Pancreas (tissue), 10 donors: ENCODE data around the gene RBM22. TPM values are rescaled to one million over a fixed set of nuclear protein-coding genes. Genes with fewer than 3 reads are reported as not detected.

ENCODE experiments used
- ATAC-seq, 4 donors: fragments of 200-7000 bp; cut with Tn5 transposase; one replicate each; pipeline versions ENCODE4 v1.8.0 to v1.9.1; 2020; ENCODE audit warnings: mild to moderate bottlenecking in 4 of 4, moderate library complexity in 4 of 4
- DNase-seq, 6 donors: peaks; one replicate each; pipeline ENCODE4 v3.0.0-alpha.2; 2020
- FAIRE-seq: peaks from 2 replicates; lab custom pipeline; 2012; peaks lifted over from hg19 to GRCh38; lab: Jason Lieb, UNC
- H3K27ac ChIP-seq, 4 donors: fragments of 200-600 bp; sonication (generic); 1 replicate in 3 of 4; 2 replicates in 1 of 4; pipeline versions ENCODE4 v1.5.0 to v1.8.0; 2020
- H3K27me3 ChIP-seq, 4 donors: fragments of 200-600 bp; one replicate each; pipeline ENCODE4 v1.8.0; 2021
- H3K36me3 ChIP-seq, 3 donors: fragments of 200-600 bp; sonication (generic) in 1 of 3; one replicate each; pipeline versions ENCODE4 v1.5.0 to v1.8.0; 2020 to 2021
- H3K4me1 ChIP-seq, 3 donors: fragments of 200-600 bp; one replicate each; pipeline ENCODE4 v1.8.0; 2021
- H3K4me3 ChIP-seq, 4 donors: fragments of 200-600 bp; sonication (generic) in 2 of 4; one replicate each; pipeline versions ENCODE4 v1.5.0 to v1.8.0; 2020 to 2021
- H3K9me3 ChIP-seq, 4 donors: fragments of 200-600 bp; one replicate each; pipeline ENCODE4 v1.8.0; 2021
- CTCF ChIP-seq, 4 donors: fragments of 200-600 bp; sonication (generic) in 3 of 4; IDR thresholded peaks; one replicate each; pipeline versions ENCODE4 v1.5.0 to v1.8.0; 2021; ENCODE audit warnings: antibody characterized with exemption in 4 of 4
- WGBS, 2 donors: extraction: QIAGEN DNeasy Blood & Tissue Kit; methylation state at CpG; one replicate each; pipeline ENCODE4 v1.1.7; 2013; 5-methylcytosine and 5-hydroxymethylcytosine counted together
- intact Hi-C, 3 donors: fragments of 100-400 bp; cut with DNase I; formaldehyde crosslinking; loops; one replicate each; pipeline versions ENCODE4 v1.11.1 to v1.14.2; 2022
- polyA plus RNA-seq, 2 donors: library from polyadenylated mRNA; stranded (reverse); fragments of 200-250 nt; gene quantifications; one replicate each; pipeline ENCODE4 v1.2.3, GENCODE V29; 2013
- total RNA-seq, 6 donors: library from RNA; stranded (reverse); fragmentation: NEBNext Ultra II Directional in 4 of 6; extraction: Animal tissue kit (Norgen Biotek cat#: 25700) in 4 of 6; gene quantifications; one replicate each; pipeline versions ENCODE4 v1.2.1 to v1.2.4, GENCODE V29; 2021 to 2023
- donor health status: healthy with polysubstance abuse.
- donor health status: DM: no; HTN: no; CAD: no; lungs with moderate emphysema.
- donor health status: DM: no; HTN: no; CAD: no.
- donor health status: control.
- donor health status: control.
- donor health status: Bipolar disorder and iron deficiency.
- donor health status: DM: yes; HTN: yes; CAD: no.
- donor health status: DM: no; HTN: no; CAD: no.
- donor health status: DM: no; HTN: no; CAD: no.
- donor health status: DM: yes; HTN: yes; CAD: no.

The RBM22 gene
- total and polyA plus RNA-seq, 8 donors: 14.8 to 32.3 (median 19.6) TPM

DNA sequence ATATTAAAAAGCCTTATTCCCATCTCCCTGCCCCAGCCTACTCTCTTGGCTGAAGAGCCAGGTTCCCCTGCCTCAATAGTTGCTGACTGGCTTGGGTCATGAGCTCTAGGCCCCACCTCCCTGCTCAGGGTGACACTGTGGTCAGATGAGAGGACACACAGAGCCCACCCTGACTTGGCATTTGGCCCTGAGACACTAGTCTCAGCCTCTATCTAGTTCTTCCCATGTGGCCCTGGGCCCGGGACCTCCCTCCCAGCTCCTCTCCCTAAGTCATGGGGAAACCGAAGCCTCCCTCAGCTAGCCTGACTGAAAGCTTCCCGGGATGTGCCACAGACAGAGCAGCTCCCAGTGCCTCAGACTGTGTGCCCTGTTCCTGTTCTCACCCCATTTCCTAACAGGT lies 45.6 kb downstream of the RBM22 start:
- H3K9me3 ChIP-seq: no peaks in the 10 kb centered on the region
- 83 to 84% methylated on average over 3 of the region's 3 CpGs for WGBS, 2 donors
- ATAC-seq: no peak
- H3K27me3 ChIP-seq: no peaks in the 10 kb centered on the region
- FAIRE-seq: no peak
- no peak overlapping the region for H3K27ac ChIP-seq
- peaks cover 0 to 5% (median 0%) of the 10 kb centered on the region in 3 donors for H3K36me3 ChIP-seq
- DNase-seq: peak in 1 of 6 donors; percentile 48
- H3K4me3 ChIP-seq: no peak overlapping the region
- intact Hi-C loops: loop anchor here in 2 of 3 donors (5.0 kb wide), 1 partner anchor 93 kb away; no protein-coding TSS in a partner anchor
- H3K4me1 ChIP-seq: no peaks in the 10 kb centered on the region
- TF ChIP-seq CTCF (IDR thresholded peaks at IDR 0.05): no peak

GRCh38 chr5:150653762-150654556 lies 46.9 kb downstream of the RBM22 start:
- Histone ChIP-seq H3K4me1 (no peaks in the 10 kb centered on the region), H3K9me3 (no peaks in the 10 kb centered on the region), H3K36me3 (peaks cover 0 to 13% (median 0%) of the 10 kb centered on the region in 3 donors), H3K4me3 (no peak overlapping the region), H3K27me3 (no peaks in the 10 kb centered on the region), H3K27ac (no peak overlapping the region)
- ATAC-seq (no peak), DNase-seq (no peak), FAIRE-seq (no peak)
- intact Hi-C loops: no loop called here
- no peak for TF ChIP-seq CTCF (IDR thresholded peaks at IDR 0.05)
- WGBS, 2 donors: 78 to 84% methylated on average over 2 of the region's 2 CpGs

- intact Hi-C loops: no loop called here
- Histone ChIP-seq H3K9me3 (no peaks in the 10 kb centered on the region), H3K27me3 (no peaks in the 10 kb centered on the region), H3K4me3 (no peak overlapping the region), H3K4me1 (no peaks in the 10 kb centered on the region), H3K36me3 (peaks cover 0 to 20% (median 0%) of the 10 kb centered on the region in 3 donors), H3K27ac (no peak overlapping the region)
- FAIRE-seq (no peak), DNase-seq (no peak), ATAC-seq (no peak)
- 78 to 81% methylated on average over 5 of the region's 5 CpGs for WGBS, 2 donors
- no peak for TF ChIP-seq CTCF (IDR thresholded peaks at IDR 0.05)
These were observed 47.6 kb downstream of the RBM22 start for GRCh38 chr5:150653145-150653761.

GRCh38 chr5:150651924-150652671 lies 48.8 kb downstream of the RBM22 start:
- WGBS, 2 donors: 87 to 93% methylated on average over 13 of the region's 13 CpGs
- intact Hi-C loops: no loop called here

More at GRCh38 chr5:150651924-150652671, 48.8 kb downstream of the RBM22 start:
- H3K27me3 ChIP-seq: no peaks in the 10 kb centered on the region
- ATAC-seq (no peak), DNase-seq (peak in 1 of 6 donors; percentile 27), FAIRE-seq (no peak)
- no peak for TF ChIP-seq CTCF (IDR thresholded peaks at IDR 0.05)
- no peaks in the 10 kb centered on the region for H3K4me1 ChIP-seq
- no peak overlapping the region for H3K4me3 ChIP-seq
- peaks cover 0 to 20% (median 0%) of the 10 kb centered on the region in 3 donors for H3K36me3 ChIP-seq
- H3K9me3 ChIP-seq: no peaks in the 10 kb centered on the region
- H3K27ac ChIP-seq: no peak overlapping the region
